Keratinocyte (primary cell): Measurements from ENCODE around the gene S100A2. TPM values are rescaled to one million over a fixed set of nuclear protein-coding genes. Genes with fewer than 3 reads are reported as not detected.

Experiments used
- DNase-seq: peaks from one replicate; pipeline ENCODE4 v3.0.0-alpha.2; 2011; ENCODE audit warnings: low read depth, missing footprints, low spot score
- FAIRE-seq: peaks from 2 replicates; lab custom pipeline; 2011; peaks lifted over from hg19 to GRCh38; lab: Jason Lieb, UNC
- H2AFZ ChIP-seq: 2 replicates; pipeline ENCODE4 v1.6.0; 2012; ENCODE audit warnings: low read length, control low read depth, inconsistent platforms; ENCODE audit not compliant: control insufficient read depth
- H3K27ac ChIP-seq: 2 replicates; pipeline ENCODE4 v1.5.1; 2011; ENCODE audit warnings: low read length; ENCODE audit not compliant: control insufficient read depth, insufficient read depth
- H3K27me3 ChIP-seq: 3 replicates; pipeline ENCODE4 v1.6.0; 2011; ENCODE audit warnings: low read length; ENCODE audit not compliant: control insufficient read depth, insufficient read depth; ENCODE audit errors: extremely low read depth
- H3K36me3 ChIP-seq, 2 experiments: 2 replicates in 1 of 2; 3 replicates in 1 of 2; pipeline ENCODE4 v1.5.1; 2011; ENCODE audit warnings: low read length in 2 of 2, mild to moderate bottlenecking in 1 of 2; ENCODE audit not compliant: control insufficient read depth in 2 of 2, insufficient read depth in 2 of 2; ENCODE audit errors: extremely low read depth in 1 of 2
- H3K4me1 ChIP-seq: 3 replicates; pipeline ENCODE4 v1.5.1; 2011; ENCODE audit warnings: low read length; ENCODE audit not compliant: control insufficient read depth, insufficient read depth; ENCODE audit errors: extremely low read depth
- H3K4me2 ChIP-seq: 3 replicates; pipeline ENCODE4 v1.6.0; 2011; ENCODE audit warnings: low read depth, low read length; ENCODE audit not compliant: control insufficient read depth, insufficient read depth; ENCODE audit errors: extremely low read depth
- H3K4me3 ChIP-seq, 3 experiments: fragments of 200-600 bp in 1 of 3; sonication (generic) in 1 of 3; 2 replicates in 2 of 3; 3 replicates in 1 of 3; pipeline ENCODE4 v1.5.1; 2011 to 2016; ENCODE audit warnings: low read length in 3 of 3, mild to moderate bottlenecking in 3 of 3, control low read depth in 2 of 3, inconsistent platforms in 1 of 3, low read depth in 1 of 3, mixed read lengths in 1 of 3, mixed run types in 1 of 3, moderate library complexity in 1 of 3; ENCODE audit not compliant: control insufficient read depth in 2 of 3, insufficient read depth in 2 of 3; ENCODE audit errors: extremely low read depth in 1 of 3
- H3K79me2 ChIP-seq: 2 replicates; pipeline ENCODE4 v1.6.0; 2012; ENCODE audit warnings: low read length; ENCODE audit not compliant: control insufficient read depth, insufficient read depth
- H3K9ac ChIP-seq: 3 replicates; pipeline ENCODE4 v1.6.0; 2011; ENCODE audit warnings: low read length; ENCODE audit not compliant: control insufficient read depth, insufficient read depth; ENCODE audit errors: extremely low read depth
- H3K9me1 ChIP-seq: 3 replicates; pipeline ENCODE4 v1.6.0; 2011; ENCODE audit warnings: low read length; ENCODE audit not compliant: control insufficient read depth, insufficient read depth; ENCODE audit errors: extremely low read depth
- H3K9me3 ChIP-seq: 2 replicates; pipeline ENCODE4 v1.5.1; 2012; ENCODE audit warnings: low read depth, low read length; ENCODE audit not compliant: control insufficient read depth
- H4K20me1 ChIP-seq: 3 replicates; pipeline ENCODE4 v1.6.0; 2011; ENCODE audit warnings: low read length; ENCODE audit not compliant: control insufficient read depth, insufficient read depth; ENCODE audit errors: extremely low read depth
- CTCF ChIP-seq, 3 experiments: IDR thresholded peaks in 1 of 3; conservative IDR thresholded peaks in 1 of 3; optimal IDR thresholded peaks in 1 of 3; 2 replicates in 2 of 3; 3 replicates in 1 of 3; pipeline versions ENCODE3 to v1.5.1; 2011; ENCODE audit warnings: low read length in 3 of 3, mild to moderate bottlenecking in 3 of 3, moderate library complexity in 2 of 3, control low read depth in 1 of 3, inconsistent platforms in 1 of 3; ENCODE audit not compliant: insufficient read depth in 2 of 3; ENCODE audit errors: extremely low read depth in 1 of 3
- EZH2 ChIP-seq: IDR thresholded peaks from one replicate; pipeline ENCODE4 v1.6.1; 2012; ENCODE audit warnings: inconsistent platforms, mild to moderate bottlenecking, low read length, moderate library complexity
- dilution Hi-C: fragments of 300-500 bp; cut with MboI; formaldehyde crosslinking; loops from one replicate; pipeline ENCODE4 v1.7.0; 2020; ENCODE audit warnings: low sequenced_read_pairs; ENCODE audit not compliant: extremely low pct_ligation_motif_present
- polyA plus RNA-seq, 5 experiments: library from polyadenylated mRNA; depleted of rRNA in 3 of 5; stranded (reverse) in 3 of 5; stranded (forward) in 1 of 5; unstranded in 1 of 5; fragments of >200 nt; gene quantifications; 1 replicate in 1 of 5; 2 replicates in 3 of 5; 3 replicates in 1 of 5; pipeline versions ENCODE4 v1.2.1 to v1.2.3, GENCODE V29; 2011 to 2012; ENCODE audit warnings: missing spikeins in 2 of 5, low read depth in 1 of 5, low replicate concordance in 1 of 5

The S100A2 gene
- polyA plus RNA-seq, 1 donor (not counting 4 experiments of a cell fraction or from before 2014, with no cell fraction given) = 12,757 TPM

DNA sequence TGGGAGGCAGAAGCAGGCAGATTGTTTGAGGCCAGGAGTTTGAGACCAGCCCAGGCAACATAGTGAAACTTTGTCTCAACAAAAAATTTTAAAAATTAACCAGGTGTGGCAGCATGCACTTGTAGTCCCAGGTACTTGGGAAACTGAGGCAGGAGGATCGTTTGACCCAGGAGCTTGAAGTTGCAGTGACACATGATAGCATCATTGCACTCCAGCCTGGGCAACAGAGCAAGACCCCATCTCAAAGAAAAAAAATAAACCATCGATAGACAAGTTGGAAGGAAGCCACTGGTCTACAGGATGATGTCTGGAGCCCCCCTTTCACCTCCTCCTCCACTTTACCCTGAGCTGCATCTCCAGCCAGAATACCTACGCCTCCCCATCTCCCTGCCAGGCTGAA, 46.4 kb downstream of the S100A2 start:
- H3K27ac ChIP-seq = no peak overlapping the region
- no peak overlapping the region for H3K4me3 ChIP-seq
- no peaks in the 10 kb centered on the region for H3K9me3 ChIP-seq
- no peaks in the 10 kb centered on the region for H3K27me3 ChIP-seq
- FAIRE-seq (no peak), DNase-seq (no peak)
- H3K36me3 ChIP-seq = no peaks in the 10 kb centered on the region
- TF ChIP-seq CTCF (optimal IDR thresholded peaks at IDR 0.05 in 1 of 3, IDR thresholded peaks at IDR 0.05 in 1 of 3, conservative IDR thresholded peaks at IDR 0.05 in 1 of 3; ENCODE audit: extremely low read depth in 1 of 3, insufficient read depth in 2 of 3, low read length in 3 of 3) (no peak), EZH2 (no peak)
- no peak overlapping the region for H3K4me2 ChIP-seq
- H2AFZ ChIP-seq = no peak overlapping the region
- H3K9ac ChIP-seq = no peak overlapping the region
- H3K79me2 ChIP-seq = no peaks in the 10 kb centered on the region
- no peaks in the 10 kb centered on the region for H4K20me1 ChIP-seq
- dilution Hi-C loops = no loop called here
- H3K9me1 ChIP-seq = no peaks in the 10 kb centered on the region
- H3K4me1 ChIP-seq = peaks cover 20% of the 10 kb centered on the region

GRCh38 chr1:153515504-153516394, 49.9 kb downstream of the S100A2 start:
- H3K4me3 ChIP-seq = peak overlapping the region in 1 of 3 experiments; percentile 48
- peak overlapping the region; percentile 81 for H3K27ac ChIP-seq
- no peaks in the 10 kb centered on the region for H3K9me3 ChIP-seq
- H3K79me2 ChIP-seq = no peaks in the 10 kb centered on the region
- DNase-seq (peak; percentile 71), FAIRE-seq (peak; percentile 95)
- peak overlapping the region; percentile 79 for H3K4me2 ChIP-seq
- no peak for TF ChIP-seq CTCF (optimal IDR thresholded peaks at IDR 0.05 in 1 of 3, IDR thresholded peaks at IDR 0.05 in 1 of 3, conservative IDR thresholded peaks at IDR 0.05 in 1 of 3; ENCODE audit: extremely low read depth in 1 of 3, insufficient read depth in 2 of 3, low read length in 3 of 3)
- no peak for TF ChIP-seq EZH2
- no peaks in the 10 kb centered on the region for H3K27me3 ChIP-seq
- no peaks in the 10 kb centered on the region for H3K9me1 ChIP-seq
- peaks cover 24% of the 10 kb centered on the region for H3K4me1 ChIP-seq
- no peaks in the 10 kb centered on the region for H4K20me1 ChIP-seq
- dilution Hi-C loops = no loop called here
- H3K9ac ChIP-seq = peak overlapping the region; percentile 58
- peak overlapping the region; percentile 0 for H2AFZ ChIP-seq
- H3K36me3 ChIP-seq = no peaks in the 10 kb centered on the region
